CD14-positive monocyte (primary cell): Measurements from ENCODE around the gene COL12A1. TPM values are rescaled to one million over a fixed set of nuclear protein-coding genes. Genes with fewer than 3 reads are reported as not detected.
A peak's percentile ranks its signal among the peaks of the same experiment; 100 is the strongest.

ENCODE experiments used
- DNase-seq, 3 donors: peaks; one replicate each; pipeline ENCODE4 v3.0.0-alpha.2; 2011 to 2022
- H2AFZ ChIP-seq: 2 replicates; pipeline ENCODE4 v1.6.0; 2012; ENCODE audit warnings: mild to moderate bottlenecking, low read depth, low read length, inconsistent platforms; ENCODE audit not compliant: insufficient read depth, poor library complexity, severe bottlenecking
- H3K27ac ChIP-seq, 2 donors: 1 replicate in 1 of 2; 2 replicates in 1 of 2; pipeline ENCODE4 v1.5.1; 2012 to 2013; ENCODE audit warnings: low read length in 2 of 2, control low read depth in 1 of 2, inconsistent platforms in 1 of 2, low read depth in 1 of 2, mild to moderate bottlenecking in 1 of 2
- H3K27me3 ChIP-seq, 2 donors: one replicate each; pipeline versions ENCODE4 v1.6.0 to v1.6.1; 2011 to 2013; ENCODE audit warnings: low read length in 2 of 2; ENCODE audit not compliant: control insufficient read depth in 2 of 2, insufficient read depth in 2 of 2
- H3K36me3 ChIP-seq, 2 donors: replicated peaks in 1 of 2; 1 replicate in 1 of 2; 2 replicates in 1 of 2; pipeline versions ENCODE4 v1.5.1 to v1.6.1; 2012 to 2013; ENCODE audit warnings: low read length in 2 of 2, control low read depth in 1 of 2, inconsistent platforms in 1 of 2, mild to moderate bottlenecking in 1 of 2; ENCODE audit not compliant: insufficient read depth in 2 of 2, control insufficient read depth in 1 of 2
- H3K4me1 ChIP-seq, 2 donors: 1 replicate in 1 of 2; 2 replicates in 1 of 2; pipeline versions ENCODE4 v1.5.1 to v1.6.1; 2012 to 2013; ENCODE audit warnings: low read length in 2 of 2, control low read depth in 1 of 2, inconsistent platforms in 1 of 2, mild to moderate bottlenecking in 1 of 2, moderate library complexity in 1 of 2; ENCODE audit not compliant: insufficient read depth in 2 of 2, control insufficient read depth in 1 of 2
- H3K4me2 ChIP-seq: replicated peaks from 2 replicates; pipeline ENCODE3; 2012; ENCODE audit warnings: low read length, moderate library complexity, mild to moderate bottlenecking; ENCODE audit not compliant: poor library complexity, severe bottlenecking; ENCODE audit errors: extremely low read depth
- H3K4me3 ChIP-seq, 3 experiments: fragments of 200-600 bp in 1 of 3; sonication (generic) in 1 of 3; replicated peaks in 1 of 3; 1 replicate in 2 of 3; 2 replicates in 1 of 3; pipeline ENCODE4 v1.5.1; 2011 to 2013; ENCODE audit warnings: low read length in 3 of 3, mild to moderate bottlenecking in 3 of 3, control low read depth in 2 of 3, low read depth in 2 of 3, inconsistent platforms in 1 of 3, moderate library complexity in 1 of 3
- H3K79me2 ChIP-seq: 2 replicates; pipeline ENCODE4 v1.6.0; 2012; ENCODE audit warnings: mild to moderate bottlenecking, control low read depth, inconsistent platforms, low read length, moderate library complexity; ENCODE audit not compliant: insufficient read depth
- H3K9ac ChIP-seq: 2 replicates; pipeline ENCODE4 v1.6.0; 2017; ENCODE audit warnings: low read length, mild to moderate bottlenecking; ENCODE audit not compliant: insufficient read depth, poor library complexity, severe bottlenecking
- H3K9me3 ChIP-seq, 2 donors: replicated peaks in 1 of 2; 1 replicate in 1 of 2; 2 replicates in 1 of 2; pipeline versions ENCODE4 v1.5.1 to v1.6.1; 2012 to 2013; ENCODE audit warnings: low read length in 2 of 2, control low read depth in 1 of 2; ENCODE audit not compliant: control insufficient read depth in 1 of 2, insufficient read depth in 1 of 2
- H4K20me1 ChIP-seq: 2 replicates; pipeline ENCODE4 v1.6.0; 2012; ENCODE audit warnings: mild to moderate bottlenecking, low read length, control low read depth, moderate library complexity; ENCODE audit not compliant: insufficient read depth
- H3K27ac Mint-ChIP-seq, 7 donors: one replicate each; pipeline ENCODE4 v1.8.0; 2020; ENCODE audit warnings: mild to moderate bottlenecking in 7 of 7, mixed read lengths in 7 of 7, moderate library complexity in 6 of 7, inconsistent platforms in 2 of 7
- H3K27me3 Mint-ChIP-seq, 3 donors: one replicate each; pipeline ENCODE4 v1.8.0; 2021 to 2022; ENCODE audit warnings: low read depth in 3 of 3, mild to moderate bottlenecking in 3 of 3, mixed read lengths in 3 of 3, moderate library complexity in 3 of 3, inconsistent platforms in 1 of 3
- H3K36me3 Mint-ChIP-seq, 2 donors: one replicate each; pipeline ENCODE4 v1.8.0; 2020; ENCODE audit warnings: mixed read lengths in 2 of 2, inconsistent platforms in 1 of 2, mild to moderate bottlenecking in 1 of 2
- H3K4me1 Mint-ChIP-seq: one replicate; pipeline ENCODE4 v1.8.0; 2020; ENCODE audit warnings: mild to moderate bottlenecking, mixed read lengths
- H3K4me3 Mint-ChIP-seq, 2 donors: one replicate each; pipeline ENCODE4 v1.8.0; 2020; ENCODE audit warnings: mild to moderate bottlenecking in 2 of 2, mixed read lengths in 2 of 2, moderate library complexity in 1 of 2
- H3K9me3 Mint-ChIP-seq, 7 donors: one replicate each; pipeline ENCODE4 v1.8.0; 2020 to 2022; ENCODE audit warnings: mixed read lengths in 7 of 7, mild to moderate bottlenecking in 6 of 7, moderate library complexity in 6 of 7, inconsistent platforms in 2 of 7
- CTCF ChIP-seq: fragments of 200-600 bp; IDR thresholded peaks from one replicate; pipeline ENCODE4 v1.8.0; 2022; ENCODE audit warnings: antibody characterized with exemption, mild to moderate bottlenecking
- WGBS: methylation state at CpG from one replicate; pipeline ENCODE4 v1.1.5; 2013; ENCODE audit warnings: missing lambda C conversion rate; ENCODE audit not compliant: insufficient coverage; 5-methylcytosine and 5-hydroxymethylcytosine counted together
- intact Hi-C, 2 donors: fragments of 100-400 bp; cut with micrococcal nuclease; formaldehyde crosslinking; loops; one replicate each; pipeline versions ENCODE4 v1.15.0 to v1.15.1; 2023
- polyA plus RNA-seq, 3 donors: library from polyadenylated mRNA; depleted of rRNA in 1 of 3; unstranded in 2 of 3; stranded (reverse) in 1 of 3; fragments of 300-500 nt in 2 of 3; fragments of >200 nt in 1 of 3; fragmentation: Illumina TruSeq in 2 of 3; gene quantifications; 1 replicate in 2 of 3; 2 replicates in 1 of 3; pipeline ENCODE4 v1.2.3, GENCODE V29; 2012 to 2021

Gene COL12A1
- polyA plus RNA-seq, 3 donors: not detected

- DNase-seq: no peak
- Histone ChIP-seq H3K36me3 (no peaks in the 10 kb centered on the region), H3K4me2 (no peak overlapping the region), H2AFZ (no peak overlapping the region), H3K4me3 (no peak overlapping the region), H3K27ac (no peak overlapping the region), H3K9me3 (no peaks in the 10 kb centered on the region), H3K79me2 (no peaks in the 10 kb centered on the region), H3K27me3 (peaks cover 0 to 6% of the 10 kb centered on the region in 2 donors), H3K9ac (no peak overlapping the region), H4K20me1 (no peaks in the 10 kb centered on the region), H3K4me1 (no peaks in the 10 kb centered on the region)
- Mint-ChIP-seq H3K4me3 (no peak overlapping the region), H3K4me1 (peaks cover 2% of the 10 kb centered on the region), H3K27ac (no peak overlapping the region), H3K9me3 (no peaks in the 10 kb centered on the region), H3K27me3 (peaks cover 5 to 13% (median 10%) of the 10 kb centered on the region in 3 donors), H3K36me3 (no peaks in the 10 kb centered on the region)
- intact Hi-C loops: loop anchor here in 1 of 2 donors (10.0 kb wide), 1 partner anchor 1364 kb away; no protein-coding TSS in a partner anchor
- no peak for TF ChIP-seq CTCF
- WGBS: no CpG with 5 or more reads among the region's 3 CpGs
These were observed 13.4 kb upstream of the COL12A1 start for GRCh38 chr6:75219263-75219662.

GRCh38 chr6:75217193-75217592, 11.3 kb upstream of the COL12A1 start:
- peaks cover 2 to 13% (median 7%) of the 10 kb centered on the region in 3 donors for H3K27me3 Mint-ChIP-seq
- no peaks in the 10 kb centered on the region for H3K9me3 Mint-ChIP-seq

More at GRCh38 chr6:75217193-75217592, 11.3 kb upstream of the COL12A1 start:
- no peak overlapping the region for H3K9ac ChIP-seq
- intact Hi-C loops: loop anchor here in 1 of 2 donors (10.0 kb wide), 1 partner anchor 1362 kb away; no protein-coding TSS in a partner anchor
- no peaks in the 10 kb centered on the region for H3K9me3 ChIP-seq
- no peak overlapping the region for H2AFZ ChIP-seq
- DNase-seq: peak in 2 of 3 donors; percentile 21 to 75
- no peak overlapping the region for H3K4me2 ChIP-seq
- TF ChIP-seq CTCF: no peak
- no peak overlapping the region for H3K27ac Mint-ChIP-seq
- peaks cover 6% of the 10 kb centered on the region for H3K4me1 Mint-ChIP-seq
- H3K36me3 ChIP-seq: no peaks in the 10 kb centered on the region
- no peaks in the 10 kb centered on the region for H3K4me1 ChIP-seq
- WGBS: 0% methylated on average over 1 of the region's 4 CpGs
- H3K4me3 Mint-ChIP-seq: no peak overlapping the region
- H3K27ac ChIP-seq: no peak overlapping the region
- no peaks in the 10 kb centered on the region for H3K36me3 Mint-ChIP-seq
- H3K4me3 ChIP-seq: no peak overlapping the region
- H3K27me3 ChIP-seq: peaks cover 0 to 6% of the 10 kb centered on the region in 2 donors
- no peaks in the 10 kb centered on the region for H4K20me1 ChIP-seq
- H3K79me2 ChIP-seq: no peaks in the 10 kb centered on the region
